Left lung (tissue), 14 donors: Measurements from ENCODE around the gene NOL9. TPM values are rescaled to one million over a fixed set of nuclear protein-coding genes. Genes with fewer than 3 reads are reported as not detected.
A peak's percentile ranks its signal among the peaks of the same experiment; 100 is the strongest.

Source experiments
- ATAC-seq: fragments of 200-7000 bp; cut with Tn5 transposase; one replicate; pipeline ENCODE4 v1.9.1; 2020; ENCODE audit warnings: moderate library complexity
- DNase-seq, 4 donors: peaks; one replicate each; pipeline ENCODE4 v3.0.0-alpha.2; 2013 to 2020
- H3K27ac ChIP-seq, 2 donors: fragments of 200-600 bp; sonication (generic) in 1 of 2; one replicate each; pipeline versions ENCODE4 v1.5.0 to v1.8.0; 2020 to 2021
- H3K27me3 ChIP-seq, 2 donors: fragments of 200-600 bp; sonication (generic) in 1 of 2; one replicate each; pipeline versions ENCODE4 v1.5.0 to v1.8.0; 2020 to 2021
- H3K36me3 ChIP-seq, 2 donors: fragments of 200-600 bp; sonication (generic) in 1 of 2; one replicate each; pipeline versions ENCODE4 v1.5.0 to v1.8.0; 2020 to 2021
- H3K4me1 ChIP-seq, 2 donors: fragments of 200-600 bp; one replicate each; pipeline ENCODE4 v1.8.0; 2021
- H3K4me3 ChIP-seq, 2 donors: fragments of 200-600 bp; sonication (generic) in 1 of 2; one replicate each; pipeline versions ENCODE4 v1.5.0 to v1.8.0; 2020 to 2021; ENCODE audit warnings: mild to moderate bottlenecking in 1 of 2
- H3K9me3 ChIP-seq, 2 donors: fragments of 200-600 bp; sonication (generic) in 1 of 2; one replicate each; pipeline versions ENCODE4 v1.5.0 to v1.8.0; 2020 to 2021
- CTCF ChIP-seq, 2 donors: fragments of 200-600 bp; sonication (generic) in 1 of 2; IDR thresholded peaks; one replicate each; pipeline versions ENCODE4 v1.5.0 to v1.8.0; 2021; ENCODE audit warnings: antibody characterized with exemption in 2 of 2
- intact Hi-C, 2 donors: fragments of 100-400 bp; cut with DNase I; formaldehyde crosslinking; loops; one replicate each; pipeline versions ENCODE4 v1.11.2 to v1.14.2; 2022
- long read RNA-seq, 12 donors: library from polyadenylated mRNA in 2 of 12; unstranded in 2 of 12; transcript quantifications; one replicate each; pipeline ENCODE4 v2.0.0 and lab custom pipeline, GENCODE V29; 2019 to 2026
- polyA plus RNA-seq, 6 donors: library from polyadenylated mRNA; unstranded; fragments of 120-200 nt; gene quantifications; one replicate each; pipeline ENCODE4 v1.2.1, GENCODE V29; 2013; ENCODE audit not compliant: insufficient read length in 6 of 6
- total RNA-seq, 2 donors: library from RNA; stranded (reverse); fragmentation: NEBNext Ultra II Directional; extraction: Animal tissue kit (Norgen Biotek cat#: 25700); gene quantifications; one replicate each; pipeline ENCODE4 v1.2.1, GENCODE V29; 2021
- donor health status: DM: no; HTN: yes; CAD: no.
- donor health status: DM: no; HTN: no; CAD: no.

The NOL9 gene
- 10 to 100 TPM; 24.4 to 30.8 TPM for total RNA-seq
- polyA plus RNA-seq = 10 to 100 TPM; 19.1 to 25.7 (median 23.7) TPM
- long read RNA-seq, donor 1, full-length matches to known transcripts = 1 of 1 reads
- long read RNA-seq, donor 1, partial matches to known transcripts = 0 of 1 reads
- long read RNA-seq, donor 1, other reads (novel, unspliced or antisense) = 0 of 1 reads
- long read RNA-seq, donor 2, partial matches to known transcripts = 0 of 1 reads
- long read RNA-seq, donor 2, other reads (novel, unspliced or antisense) = 0 of 1 reads
- long read RNA-seq, donor 3 = 0 reads
- long read RNA-seq, donor 4, full-length matches to known transcripts = 3 of 6 reads
- long read RNA-seq, donor 4, partial matches to known transcripts = 3 of 6 reads
- long read RNA-seq, donor 4, other reads (novel, unspliced or antisense) = 0 of 6 reads
- long read RNA-seq, donor 5, full-length matches to known transcripts = 2 of 2 reads
- long read RNA-seq, donor 5, partial matches to known transcripts = 0 of 2 reads
- long read RNA-seq, donor 5, other reads (novel, unspliced or antisense) = 0 of 2 reads
- long read RNA-seq, donor 6, full-length matches to known transcripts = 1 of 1 reads
- long read RNA-seq, donor 6, partial matches to known transcripts = 0 of 1 reads
- long read RNA-seq, donor 6, other reads (novel, unspliced or antisense) = 0 of 1 reads
- long read RNA-seq, donor 7 = 0 reads
- long read RNA-seq, donor 8 = 0 reads
- long read RNA-seq, donor 9 = 0 reads
- long read RNA-seq, donor 10, full-length matches to known transcripts = 1 of 2 reads
- long read RNA-seq, donor 10, partial matches to known transcripts = 1 of 2 reads
- long read RNA-seq, donor 10, other reads (novel, unspliced or antisense) = 0 of 2 reads
- long read RNA-seq, donor 11 = 0 reads
- long read RNA-seq, donor 12, full-length matches to known transcripts = 3 of 3 reads
- long read RNA-seq, donor 12, partial matches to known transcripts = 0 of 3 reads
- long read RNA-seq, donor 12, other reads (novel, unspliced or antisense) = 0 of 3 reads

GRCh38 chr1:6554031-6554906, at the start of gene NOL9:
NOL9 (minus strand) TSS chr1:6554513; CDS start chr1:6554502, 11 bp downstream.
- intact Hi-C loops = no loop called here
- ATAC-seq (peak; percentile 100), DNase-seq (peak; percentile 94 to 100 (median 96))
- Histone ChIP-seq H3K36me3 (peaks cover 0 to 21% of the 10 kb centered on the region in 2 donors), H3K27me3 (no peaks in the 10 kb centered on the region), H3K4me3 (peak within 1 kb of the TSS; percentile 97 to 99), H3K9me3 (no peaks in the 10 kb centered on the region), H3K27ac (peak within 1 kb of the TSS in 1 of 2 donors; percentile 80), H3K4me1 (peaks cover 16 to 28% of the 10 kb centered on the region in 2 donors)
- peak; percentile 91 to 97 for TF ChIP-seq CTCF (IDR thresholded peaks at IDR 0.05)

GRCh38 chr1:6603238-6603914, 49.1 kb upstream of the NOL9 start:
- H3K4me1 ChIP-seq = peaks cover 23 to 48% of the 10 kb centered on the region in 2 donors
- no peaks in the 10 kb centered on the region for H3K27me3 ChIP-seq
- TF ChIP-seq CTCF (IDR thresholded peaks at IDR 0.05) = no peak
- intact Hi-C loops = no loop called here
- peak; percentile 17 for ATAC-seq
- DNase-seq = peak in 3 of 4 donors; percentile 73 to 81 (median 75)
- H3K4me3 ChIP-seq = peak overlapping the region; percentile 52 to 92
- peaks cover 0 to 9% of the 10 kb centered on the region in 2 donors for H3K36me3 ChIP-seq
- no peaks in the 10 kb centered on the region for H3K9me3 ChIP-seq
- peak overlapping the region; percentile 99 for H3K27ac ChIP-seq

- H3K4me1 ChIP-seq = peaks cover 23 to 54% of the 10 kb centered on the region in 2 donors
- H3K27me3 ChIP-seq = no peaks in the 10 kb centered on the region
- no peak for TF ChIP-seq CTCF (IDR thresholded peaks at IDR 0.05)
- DNase-seq = peak; percentile 83 to 98 (median 92)
- intact Hi-C loops = no loop called here
- H3K9me3 ChIP-seq = no peaks in the 10 kb centered on the region
- H3K27ac ChIP-seq = peak within 1 kb of the TSS; percentile 99
- peaks cover 0 to 16% of the 10 kb centered on the region in 2 donors for H3K36me3 ChIP-seq
- ATAC-seq = peak; percentile 80
- peak within 1 kb of the TSS; percentile 52 to 92 for H3K4me3 ChIP-seq
These were observed 48.4 kb upstream of the NOL9 start, which contains the start of gene KLHL21 for GRCh38 chr1:6602669-6603237. KLHL21 (minus strand) TSS chr1:6602869; CDS start chr1:6602817, 52 bp downstream.
